Natural killer cell (primary cell): Measurements from ENCODE around the gene NFIA. TPM values are rescaled to one million over a fixed set of nuclear protein-coding genes. Genes with fewer than 3 reads are reported as not detected.

Experiments
- ATAC-seq, 3 donors: fragments of 150-1000 bp in 2 of 3; fragments of 200-7000 bp in 1 of 3; cut with Tn5 transposase; 1 replicate in 1 of 3; 2 replicates in 2 of 3; pipeline ENCODE4 v1.10.0; 2021; ENCODE audit warnings: mild to moderate bottlenecking in 2 of 3, moderate library complexity in 2 of 3
- DNase-seq, 2 donors: peaks; one replicate each; pipeline versions ENCODE4 v3.0.0 to v3.0.0-alpha.2; 2013 to 2021; ENCODE audit warnings: mixed read lengths in 1 of 2
- H3K27ac ChIP-seq: one replicate; pipeline ENCODE4 v1.5.1; 2013; ENCODE audit warnings: mild to moderate bottlenecking, low read length
- H3K27me3 ChIP-seq: one replicate; pipeline ENCODE4 v1.6.1; 2013; ENCODE audit warnings: low read length; ENCODE audit not compliant: control insufficient read depth, insufficient read depth
- H3K36me3 ChIP-seq: one replicate; pipeline ENCODE4 v1.6.1; 2013; ENCODE audit warnings: low read length; ENCODE audit not compliant: control insufficient read depth, insufficient read depth
- H3K4me1 ChIP-seq: one replicate; pipeline ENCODE4 v1.6.1; 2013; ENCODE audit warnings: low read length; ENCODE audit not compliant: control insufficient read depth, insufficient read depth
- H3K4me3 ChIP-seq: one replicate; pipeline ENCODE4 v1.5.1; 2013; ENCODE audit warnings: low read length
- H3K9me3 ChIP-seq: one replicate; pipeline ENCODE4 v1.6.1; 2013; ENCODE audit warnings: low read length; ENCODE audit not compliant: control insufficient read depth, insufficient read depth
- H3K27ac Mint-ChIP-seq, 2 donors: one replicate each; pipeline ENCODE4 v1.8.0; 2022; ENCODE audit warnings: mild to moderate bottlenecking in 2 of 2, mixed read lengths in 2 of 2, moderate library complexity in 1 of 2
- H3K27me3 Mint-ChIP-seq, 2 donors: one replicate each; pipeline ENCODE4 v1.8.0; 2022; ENCODE audit warnings: low read depth in 2 of 2, mixed read lengths in 2 of 2
- H3K36me3 Mint-ChIP-seq: one replicate; pipeline ENCODE4 v1.8.0; 2022; ENCODE audit warnings: mixed read lengths
- H3K4me1 Mint-ChIP-seq, 2 donors: one replicate each; pipeline ENCODE4 v1.8.0; 2022; ENCODE audit warnings: mixed read lengths in 2 of 2
- H3K4me3 Mint-ChIP-seq: one replicate; pipeline ENCODE4 v1.8.0; 2022; ENCODE audit warnings: mild to moderate bottlenecking, moderate library complexity, mixed read lengths
- H3K9me3 Mint-ChIP-seq, 2 donors: one replicate each; pipeline ENCODE4 v1.8.0; 2022; ENCODE audit warnings: mixed read lengths in 2 of 2
- WGBS: methylation state at CpG from one replicate; pipeline ENCODE4 v1.1.7; 2013; ENCODE audit warnings: missing lambda C conversion rate; ENCODE audit not compliant: insufficient coverage; 5-methylcytosine and 5-hydroxymethylcytosine counted together
- intact Hi-C: fragments of 100-400 bp; cut with micrococcal nuclease; formaldehyde crosslinking; loops from one replicate; pipeline ENCODE4 v1.14.2; 2022
- total RNA-seq, 4 donors: library from RNA; stranded (reverse); fragments of 120-200 nt in 1 of 4; gene quantifications; one replicate each; pipeline versions ENCODE4 v1.2.3 to v1.2.4, GENCODE V29; 2013 to 2022
- TF ChIP-seq, protein P1 (sequence below): fragments of 200-600 bp; IDR thresholded peaks from one replicate; pipeline ENCODE4 v1.8.0; 2022; ENCODE audit warnings: antibody characterized with exemption

NFIA gene
- 1 to 10 TPM; 3.5 to 6.5 (median 3.6) TPM for total RNA-seq
- 3.4 TPM for total RNA-seq (2013)

DNA sequence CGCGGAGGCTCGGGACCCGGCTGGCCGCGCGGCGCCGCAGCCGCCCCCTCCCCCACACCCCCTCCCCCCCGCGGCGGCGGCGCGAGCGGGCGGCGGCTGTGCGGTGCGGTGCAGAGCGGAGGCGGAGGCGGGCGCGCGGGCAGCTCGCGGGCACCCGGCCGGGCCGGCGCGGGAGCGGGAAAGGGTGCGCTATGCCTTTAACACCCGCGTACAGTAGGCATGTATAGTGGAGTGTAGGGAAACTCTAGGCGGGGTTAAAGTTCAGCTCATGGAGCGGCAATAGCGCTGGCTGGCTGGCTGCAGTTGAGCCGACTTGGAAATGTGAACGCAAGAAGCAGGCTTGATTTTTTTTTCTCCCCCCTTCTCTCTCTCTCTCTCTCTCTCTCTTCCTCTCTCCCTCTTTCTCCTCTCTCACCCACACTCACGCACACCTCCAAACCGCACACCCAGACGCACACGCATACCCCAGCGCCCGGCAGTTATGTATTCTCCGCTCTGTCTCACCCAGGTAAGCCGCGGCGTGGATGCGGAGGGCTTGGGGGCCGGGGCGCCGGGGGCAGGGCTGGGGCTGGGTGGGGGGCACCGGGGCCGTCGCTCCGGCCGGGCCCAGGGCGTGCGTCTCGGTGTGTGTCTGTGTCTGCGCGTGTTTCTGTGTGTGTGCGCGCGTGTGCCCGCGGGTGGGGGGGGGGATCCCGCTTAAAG lies at the start of gene NFIA:
TSS of gene NFIA (plus strand) at position 251 of the 702 bp plus-strand sequence.
- Histone ChIP-seq H3K36me3 (no peaks in the 10 kb centered on the region), H3K27ac (no peak within 1 kb of the TSS), H3K9me3 (no peaks in the 10 kb centered on the region), H3K4me1 (peaks cover 18% of the 10 kb centered on the region), H3K27me3 (peaks cover 11% of the 10 kb centered on the region), H3K4me3 (peak within 1 kb of the TSS; percentile 72)
- WGBS = under 1% methylated on average over 57 of the region's 73 CpGs
- intact Hi-C loops = no loop called here
- DNase-seq = peak; percentile 20 to 62
- TF ChIP-seq, protein P1, sequence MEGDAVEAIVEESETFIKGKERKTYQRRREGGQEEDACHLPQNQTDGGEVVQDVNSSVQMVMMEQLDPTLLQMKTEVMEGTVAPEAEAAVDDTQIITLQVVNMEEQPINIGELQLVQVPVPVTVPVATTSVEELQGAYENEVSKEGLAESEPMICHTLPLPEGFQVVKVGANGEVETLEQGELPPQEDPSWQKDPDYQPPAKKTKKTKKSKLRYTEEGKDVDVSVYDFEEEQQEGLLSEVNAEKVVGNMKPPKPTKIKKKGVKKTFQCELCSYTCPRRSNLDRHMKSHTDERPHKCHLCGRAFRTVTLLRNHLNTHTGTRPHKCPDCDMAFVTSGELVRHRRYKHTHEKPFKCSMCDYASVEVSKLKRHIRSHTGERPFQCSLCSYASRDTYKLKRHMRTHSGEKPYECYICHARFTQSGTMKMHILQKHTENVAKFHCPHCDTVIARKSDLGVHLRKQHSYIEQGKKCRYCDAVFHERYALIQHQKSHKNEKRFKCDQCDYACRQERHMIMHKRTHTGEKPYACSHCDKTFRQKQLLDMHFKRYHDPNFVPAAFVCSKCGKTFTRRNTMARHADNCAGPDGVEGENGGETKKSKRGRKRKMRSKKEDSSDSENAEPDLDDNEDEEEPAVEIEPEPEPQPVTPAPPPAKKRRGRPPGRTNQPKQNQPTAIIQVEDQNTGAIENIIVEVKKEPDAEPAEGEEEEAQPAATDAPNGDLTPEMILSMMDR = no peak
- Mint-ChIP-seq H3K4me3 (peak within 1 kb of the TSS; percentile 88), H3K27me3 (peaks cover 20% of the 10 kb centered on the region in 2 donors), H3K27ac (peak within 1 kb of the TSS in 1 of 2 donors; percentile 74), H3K36me3 (no peaks in the 10 kb centered on the region), H3K4me1 (peaks cover 38 to 52% of the 10 kb centered on the region in 2 donors), H3K9me3 (no peaks in the 10 kb centered on the region)
- ATAC-seq = peak; percentile 10 to 32 (median 22)

DNA sequence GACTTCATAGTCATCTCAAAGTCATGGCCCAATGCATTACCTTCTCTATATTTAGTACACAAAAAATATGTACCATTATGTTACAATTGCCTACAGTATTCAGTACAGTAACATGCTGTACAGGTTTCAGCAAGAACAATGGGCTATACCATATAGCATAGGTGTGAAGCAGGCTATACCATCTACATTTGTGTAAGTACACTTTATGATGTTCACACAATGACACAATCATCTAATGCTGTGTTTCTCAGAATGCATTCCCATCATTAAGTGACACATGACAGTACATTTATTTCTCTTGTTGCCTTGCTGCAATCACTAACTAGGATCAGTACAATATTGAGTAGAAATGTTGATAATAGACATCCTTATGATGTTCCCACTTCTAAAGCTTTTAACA lies 46.5 kb upstream of the NFIA start:
- Mint-ChIP-seq H3K4me3 (no peak overlapping the region), H3K4me1 (no peaks in the 10 kb centered on the region), H3K27me3 (peaks cover 14 to 22% of the 10 kb centered on the region in 2 donors), H3K36me3 (no peaks in the 10 kb centered on the region), H3K9me3 (peaks cover 0 to 2% of the 10 kb centered on the region in 2 donors), H3K27ac (no peak overlapping the region)
- no peaks in the 10 kb centered on the region for H3K9me3 ChIP-seq
- no peaks in the 10 kb centered on the region for H3K4me1 ChIP-seq
- TF ChIP-seq, protein P1 = no peak
- H3K27ac ChIP-seq = no peak overlapping the region
- no peak for ATAC-seq
- H3K27me3 ChIP-seq = no peaks in the 10 kb centered on the region
- H3K36me3 ChIP-seq = no peaks in the 10 kb centered on the region
- H3K4me3 ChIP-seq = no peak overlapping the region
- intact Hi-C loops = no loop called here
- DNase-seq = no peak

DNA sequence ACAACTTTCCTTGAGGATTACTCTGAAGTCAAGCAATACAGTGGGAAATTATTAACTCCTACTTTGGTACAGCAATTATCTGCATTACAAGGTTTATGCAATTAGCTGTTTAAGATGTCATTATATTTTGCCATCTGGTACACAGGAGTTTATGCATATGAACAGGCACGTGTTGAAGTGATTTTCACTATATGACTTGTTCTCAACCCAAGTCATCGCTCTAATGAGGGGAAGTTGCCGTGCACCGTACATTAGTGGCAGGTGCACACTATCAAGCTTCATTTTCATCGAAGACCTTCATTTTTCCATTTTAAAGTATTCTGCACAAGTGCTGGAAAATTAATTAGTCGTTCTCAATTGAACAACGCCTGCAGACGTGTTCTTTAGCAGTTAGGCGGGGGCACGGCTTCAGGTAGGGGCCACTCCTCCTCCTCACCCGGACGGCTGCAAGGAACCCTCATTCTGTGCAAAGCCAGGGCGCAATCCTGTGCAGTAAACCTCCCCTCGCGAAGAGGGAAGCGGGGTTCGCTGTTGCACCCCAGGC lies 39.8 kb upstream of the NFIA start:
- H3K27ac Mint-ChIP-seq = no peak overlapping the region
- no peaks in the 10 kb centered on the region for H3K9me3 Mint-ChIP-seq
- H3K36me3 Mint-ChIP-seq = no peaks in the 10 kb centered on the region
- Histone ChIP-seq H3K27me3 (peaks cover 10% of the 10 kb centered on the region), H3K4me3 (no peak overlapping the region), H3K27ac (no peak overlapping the region), H3K9me3 (no peaks in the 10 kb centered on the region), H3K4me1 (peaks cover 9% of the 10 kb centered on the region), H3K36me3 (no peaks in the 10 kb centered on the region)
- peak overlapping the region; percentile 69 for H3K4me3 Mint-ChIP-seq
- intact Hi-C loops = loop anchor here (5.0 kb wide), 1 partner anchor 1065 kb away; no protein-coding TSS in a partner anchor
- peaks cover 0 to 6% of the 10 kb centered on the region in 2 donors for H3K4me1 Mint-ChIP-seq
- ATAC-seq (no peak), DNase-seq (no peak)
- TF ChIP-seq, protein P1 = no peak
- H3K27me3 Mint-ChIP-seq = peaks cover 41 to 55% of the 10 kb centered on the region in 2 donors
- 35% methylated on average over 17 of the region's 17 CpGs for WGBS
